ENCODE measurements around the gene GZMB. TPM values are rescaled to one million over a fixed set of nuclear protein-coding genes. Genes with fewer than 3 reads are reported as not detected.

Gene GZMB
- total and polyA plus RNA-seq, 2 of the 8 experiments (the other 6 are each of a cell fraction or from before 2014, with no cell fraction given), result not detected

DNA sequence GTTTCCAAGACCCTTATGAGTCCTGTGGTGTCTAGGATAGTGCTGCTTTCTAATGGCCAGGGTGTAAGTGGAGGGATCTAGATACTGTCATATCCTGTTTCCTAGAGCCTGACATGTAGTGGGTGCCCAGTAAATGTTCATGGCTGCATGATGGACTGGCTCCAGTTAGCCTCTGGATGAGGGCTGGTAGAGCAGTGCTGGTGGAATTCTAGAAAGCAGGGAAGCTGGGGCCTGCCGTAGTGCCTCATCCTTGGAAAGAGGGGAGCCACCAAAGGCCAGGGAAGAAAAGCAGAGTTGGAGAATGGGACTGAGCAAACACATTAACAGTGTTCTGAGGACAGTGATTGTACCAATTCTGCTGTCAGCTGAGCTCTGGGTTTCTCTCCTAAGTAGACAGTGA is 637 bp downstream of the GZMB start:
- Histone ChIP-seq H4K91ac (replicated peaks; ENCODE audit: insufficient read length, low read length) (no peak overlapping the region), H4K20me1 (replicated peaks in 1 of 2; ENCODE audit: control insufficient read depth in 1 of 2, insufficient read depth in 2 of 2, low read length in 2 of 2) (no peaks in the 10 kb centered on the region), H3K79me2 (ENCODE audit: control insufficient read depth in 1 of 2, insufficient read depth in 2 of 2, low read length in 2 of 2) (no peaks in the 10 kb centered on the region), H2AK5ac (ENCODE audit: low read depth, low read length) (no peak overlapping the region), H3K14ac (ENCODE audit: insufficient read length) (no peak overlapping the region), H3K36me3 (ENCODE audit: control insufficient read depth in 2 of 4, insufficient read depth in 4 of 4, low read length in 3 of 4) (no peaks in the 10 kb centered on the region), H4K8ac (ENCODE audit: extremely low read depth, insufficient read depth, low read length) (no peak overlapping the region), H3K27ac (ENCODE audit: low read depth, low read length) (no peak overlapping the region), H2BK5ac (ENCODE audit: low read depth, low read length) (no peak overlapping the region), H3K4me2 (ENCODE audit: insufficient read depth in 1 of 2, low read depth in 2 of 2, low read length in 2 of 2) (no peak overlapping the region), H3K56ac (replicated peaks; ENCODE audit: insufficient read length, low read depth, low read length) (no peak overlapping the region), H2BK15ac (ENCODE audit: low read length) (no peak overlapping the region), H4K5ac (ENCODE audit: insufficient read length, low read depth, low read length) (no peak overlapping the region), H3K4ac (replicated peaks; ENCODE audit: insufficient read length, low read depth, low read length) (no peak overlapping the region), H3K9me3 (ENCODE audit: insufficient read depth in 2 of 2, low read depth in 1 of 2, low read length in 1 of 2) (peaks cover 28 to 53% of the 10 kb centered on the region in 2 experiments), H2BK120ac (replicated peaks; ENCODE audit: low read depth, low read length) (no peak overlapping the region), H3K79me1 (ENCODE audit: low read depth, low read length) (no peaks in the 10 kb centered on the region), H3K4me1 (replicated peaks in 1 of 4; ENCODE audit: control insufficient read depth in 3 of 4, insufficient read depth in 4 of 4, low read length in 3 of 4) (no peaks in the 10 kb centered on the region), H2BK20ac (ENCODE audit: low read length) (no peak overlapping the region), H3K4me3 (ENCODE audit: extremely low read depth in 1 of 4, insufficient read depth in 2 of 4, low read depth in 3 of 4, low read length in 4 of 4) (no peak overlapping the region), H3K9ac (replicated peaks in 1 of 4; ENCODE audit: extremely low read depth in 1 of 4, low read depth in 3 of 4, low read length in 3 of 4) (no peak overlapping the region), H3K18ac (ENCODE audit: extremely low read depth, low read length) (no peak overlapping the region), H3K23ac (ENCODE audit: insufficient read length) (no peak overlapping the region), H3K27me3 (replicated peaks in 1 of 4; ENCODE audit: control insufficient read depth in 3 of 4, extremely low read depth in 1 of 4, insufficient read depth in 3 of 4, low read length in 3 of 4) (no peaks in the 10 kb centered on the region), H3K23me2 (ENCODE audit: low read depth, low read length) (no peaks in the 10 kb centered on the region), H2AFZ (ENCODE audit: low read length) (no peak overlapping the region), H2BK12ac (ENCODE audit: low read depth, low read length) (no peak overlapping the region)
- ChIA-PET CTCF (ENCODE audit: partially characterized antibody) (no interaction called here), POLR2A (ENCODE audit: partially characterized antibody) (no interaction called here)
- FAIRE-seq (no peak), DNase-seq (ENCODE audit: low read depth in 1 of 2, low spot score in 2 of 2) (no peak)
- 100% methylated on average over 1 of the region's 1 CpG; no CpG with 5 or more reads in 1 of the 2 experiments for WGBS, 2 experiments (ENCODE audit: extremely low coverage in 1 of 2, insufficient coverage in 1 of 2, insufficient read length in 1 of 2, insufficient replicate concordance in 2 of 2, low coverage in 1 of 2, low lambda C conversion rate in 2 of 2, missing lambda C conversion rate in 1 of 2)
- TF ChIP-seq TAF1 (IDR thresholded peaks at IDR 0.05; ENCODE audit: low read depth, low read length) (no peak), ASH2L (IDR thresholded peaks at IDR 0.05; ENCODE audit: low read length) (no peak), RAD21 (IDR thresholded peaks at IDR 0.05 in 1 of 2, conservative IDR thresholded peaks at IDR 0.05 in 1 of 2; ENCODE audit: low read depth in 2 of 2, low read length in 2 of 2) (no peak), NANOG (IDR thresholded peaks at IDR 0.05; ENCODE audit: insufficient read depth, low read depth, low read length, poor library complexity, severe bottlenecking) (no peak), GTF2F1 (IDR thresholded peaks at IDR 0.05; ENCODE audit: borderline replicate concordance, low read depth, low read length) (no peak), KDM1A (IDR thresholded peaks at IDR 0.05; ENCODE audit: borderline replicate concordance, low read length) (no peak)
- TF ChIP-seq, protein P1, sequence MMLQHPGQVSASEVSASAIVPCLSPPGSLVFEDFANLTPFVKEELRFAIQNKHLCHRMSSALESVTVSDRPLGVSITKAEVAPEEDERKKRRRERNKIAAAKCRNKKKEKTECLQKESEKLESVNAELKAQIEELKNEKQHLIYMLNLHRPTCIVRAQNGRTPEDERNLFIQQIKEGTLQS (IDR thresholded peaks at IDR 0.05; ENCODE audit: insufficient read depth, low read depth, low read length), result no peak
- TF ChIP-seq, protein P2, sequence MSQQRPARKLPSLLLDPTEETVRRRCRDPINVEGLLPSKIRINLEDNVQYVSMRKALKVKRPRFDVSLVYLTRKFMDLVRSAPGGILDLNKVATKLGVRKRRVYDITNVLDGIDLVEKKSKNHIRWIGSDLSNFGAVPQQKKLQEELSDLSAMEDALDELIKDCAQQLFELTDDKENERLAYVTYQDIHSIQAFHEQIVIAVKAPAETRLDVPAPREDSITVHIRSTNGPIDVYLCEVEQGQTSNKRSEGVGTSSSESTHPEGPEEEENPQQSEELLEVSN (IDR thresholded peaks at IDR 0.05), result no peak

Data from H1 (cell line).